Right lobe of liver (tissue), 4 donors: ENCODE data around the gene RIPOR3.

Source experiments
- CTCF ChIP-seq, 4 donors: fragments of 200-600 bp in 3 of 4; fragments of 450-650 bp in 1 of 4; IDR thresholded peaks; one replicate each; pipeline versions ENCODE4 v1.5.1 to v1.8.0; 2016 to 2022; ENCODE audit warnings: antibody characterized with exemption in 4 of 4, mild to moderate bottlenecking in 2 of 4
- POLR2A ChIP-seq: fragments of 450-650 bp; IDR thresholded peaks from one replicate; pipeline ENCODE4 v1.6.1; 2017; ENCODE audit warnings: antibody characterized with exemption, mild to moderate bottlenecking
- donor health status: DM: no; HTN: no; CAD: no.
- donor health status: DM: no; HTN: no; CAD: no.
- donor health status: DM: no; HTN: yes; CAD: no.

GRCh38 chr20:50578778-50579165 is 112.6 kb downstream of the RIPOR3 start:
- TF ChIP-seq POLR2A (no peak), CTCF (IDR thresholded peaks at IDR 0.05) (no peak)
